ENCODE measurements around the gene ESPN.

GRCh38 chr1:6460301-6461050, 35.9 kb downstream of the ESPN start:
- TF ChIP-seq CTCF (IDR thresholded peaks at IDR 0.05) (no peak), CHD2 (IDR thresholded peaks at IDR 0.05; ENCODE audit: low read length, partially characterized antibody) (no peak), REST (IDR thresholded peaks at IDR 0.05; ENCODE audit: low read depth, low read length) (no peak), SIN3A (IDR thresholded peaks at IDR 0.05; ENCODE audit: borderline replicate concordance, low read depth, low read length) (no peak), GABPA (IDR thresholded peaks at IDR 0.05; ENCODE audit: low read depth) (no peak), POLR2AphosphoS5 (IDR thresholded peaks at IDR 0.05; ENCODE audit: low read depth, low read length) (no peak), JUND (IDR thresholded peaks at IDR 0.05) (no peak)

Data from SK-N-SH (cell line).